GM19328 (cell line): Measurements from ENCODE around the gene ACER1.
"Not testable (repeated sequence)": the region's sequence is repeated elsewhere in the genome, so short reads cannot be mapped to it uniquely, and the experiment has no call there.

Source experiments
- ATAC-seq: cut with Tn5 transposase; IDR thresholded peaks from one replicate; pipeline ENCODE4 v1.9.1; 2021; ENCODE audit warnings: mild to moderate bottlenecking, moderate library complexity; ENCODE audit not compliant: unreplicated experiment

ACER1 gene

DNA sequence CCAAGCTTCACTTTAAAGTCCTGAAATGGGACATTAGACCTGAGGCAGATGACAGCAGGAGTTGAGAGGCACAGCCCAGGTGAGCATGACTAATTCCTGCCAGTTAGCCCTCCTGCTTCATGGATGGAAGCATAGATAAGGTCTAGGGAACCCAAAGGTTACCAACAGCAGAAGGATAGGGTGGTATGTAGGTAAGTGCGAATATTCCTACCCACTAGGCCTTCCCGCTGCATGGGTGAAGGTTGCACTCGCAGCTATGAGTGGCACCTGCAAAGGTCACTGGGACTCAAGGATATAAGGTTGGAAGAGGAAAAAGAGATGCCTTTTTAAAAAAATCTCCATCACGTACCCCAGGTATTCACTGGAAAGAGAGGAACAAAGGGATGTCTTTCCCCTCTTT, 41.4 kb downstream of the ACER1 start:
- ATAC-seq, result no peak

DNA sequence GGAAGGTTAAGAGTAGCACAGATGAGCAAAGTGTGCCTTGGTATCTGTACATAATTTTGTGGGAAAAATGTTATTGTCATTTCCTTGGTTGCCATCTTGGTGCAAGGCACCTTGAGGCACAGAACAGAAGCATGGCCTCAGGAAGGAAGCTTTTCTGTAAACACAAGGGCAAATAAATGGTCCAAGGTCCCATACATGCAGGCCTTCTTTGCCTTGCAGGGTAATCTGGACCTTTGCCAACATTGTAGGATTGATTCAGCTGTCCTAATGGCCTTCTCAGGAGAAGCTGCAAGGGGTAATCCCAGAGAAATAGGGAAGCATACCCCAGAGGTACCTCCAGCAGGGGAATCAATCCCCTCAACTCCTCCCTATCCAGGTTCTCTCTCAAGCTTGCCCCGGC, 44.7 kb downstream of the ACER1 start:
- no peak for ATAC-seq

DNA sequence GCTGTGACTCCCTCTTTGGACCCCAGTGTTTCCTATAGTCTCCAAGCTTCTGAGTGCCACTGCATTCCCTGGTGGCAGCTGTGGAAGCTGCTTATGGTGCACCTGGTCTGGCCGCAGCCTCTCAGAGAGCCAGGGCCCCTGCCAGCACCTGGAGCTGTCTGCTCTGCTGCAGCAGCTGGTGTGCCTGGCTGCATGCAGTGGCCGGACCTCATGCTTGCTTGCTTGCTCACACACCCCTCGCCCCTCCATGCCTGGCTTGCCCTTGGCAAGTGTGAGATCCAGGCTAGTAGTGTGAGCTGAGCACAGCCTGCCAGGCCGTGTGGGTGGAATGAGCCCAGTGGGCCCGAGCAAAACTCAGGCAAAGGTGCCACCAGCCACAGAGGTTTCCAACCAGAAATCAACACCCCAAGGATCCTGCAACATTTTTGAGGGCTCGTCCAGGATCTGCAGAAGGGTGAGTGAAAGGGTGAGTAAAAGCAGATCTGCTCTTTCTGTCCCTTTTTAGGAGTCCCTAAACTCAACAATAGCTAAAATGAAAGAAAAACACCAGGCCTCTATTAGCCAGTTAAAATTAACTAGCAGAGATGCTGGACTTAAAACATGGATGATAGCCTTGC, 46.0 kb downstream of the ACER1 start:
- no peak for ATAC-seq

DNA sequence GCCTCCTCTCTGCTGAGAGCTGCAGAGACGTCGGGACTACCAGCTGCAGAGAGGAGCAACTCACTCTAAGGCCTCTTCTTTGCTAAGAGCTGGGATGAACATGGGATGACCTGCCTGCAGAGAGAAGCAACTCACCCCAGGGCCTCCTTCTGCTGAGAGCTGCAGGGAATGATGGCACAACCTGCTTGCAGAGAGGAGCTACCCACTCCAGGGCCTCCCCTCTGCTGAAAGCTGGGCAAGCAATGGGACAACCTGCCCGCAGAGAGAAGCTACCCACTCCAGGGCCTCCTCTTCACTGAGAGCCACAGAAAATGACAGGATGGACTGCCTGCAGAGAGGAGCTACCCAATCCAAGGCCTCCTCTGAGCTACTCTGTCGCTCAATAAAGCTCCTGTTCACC, 46.7 kb downstream of the ACER1 start:
- ATAC-seq, result no peak

DNA sequence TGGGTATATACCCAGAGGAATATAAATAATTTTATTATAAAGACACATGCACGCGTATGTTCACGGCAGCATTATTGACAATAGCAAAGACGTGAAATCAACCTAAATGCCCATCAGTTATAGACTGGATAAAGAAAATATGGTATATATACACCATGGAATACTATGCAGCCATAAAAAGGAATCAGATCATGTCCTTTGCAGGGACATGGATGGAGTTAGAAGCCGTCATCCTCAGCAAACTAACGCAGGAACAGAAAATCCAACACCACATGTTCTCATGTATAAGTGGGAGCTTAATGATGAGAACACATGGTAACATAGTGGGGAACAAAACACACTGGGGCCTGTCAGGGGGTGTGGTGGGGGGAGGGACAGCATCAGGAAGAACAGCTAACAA, 51.0 kb downstream of the ACER1 start:
- not testable (repeated sequence) for ATAC-seq

DNA sequence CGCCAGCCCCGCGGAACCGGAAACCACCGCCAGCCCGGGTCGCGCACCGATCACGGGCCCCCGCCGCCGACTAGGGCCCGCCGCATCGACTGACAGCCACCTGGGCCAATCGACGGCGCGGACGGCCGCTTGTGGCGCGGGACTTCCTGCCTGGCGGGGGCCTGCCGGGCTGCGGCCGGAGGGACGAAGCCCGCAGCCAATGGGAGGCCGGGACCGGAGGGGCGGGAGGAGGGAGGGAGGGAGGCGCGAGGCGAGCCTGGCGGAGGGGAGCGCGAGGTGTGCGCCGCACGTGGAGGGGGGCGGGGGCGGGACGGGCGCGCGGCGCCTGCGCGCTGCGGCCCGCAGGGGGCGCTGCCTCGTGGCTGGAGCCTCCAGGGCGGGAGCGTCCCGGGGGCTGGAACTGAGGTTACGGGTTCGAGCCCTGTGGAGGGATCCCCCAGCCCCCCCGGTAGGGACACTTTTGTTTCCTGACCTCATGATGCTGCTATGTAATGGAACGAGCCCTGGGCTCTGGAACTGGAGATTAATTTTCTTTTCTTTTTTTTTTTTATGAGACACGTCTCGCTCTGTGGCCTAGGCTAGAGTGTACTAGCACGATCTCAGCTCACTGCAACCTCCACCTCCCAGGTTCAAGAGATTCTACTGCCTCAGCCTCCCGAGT, 53.4 kb downstream of the ACER1 start, which contains the start of gene MLLT1:
MLLT1 (minus strand) TSS at position 45 of the 661 bp plus-strand sequence. CDS start 191 bp downstream, outside the sequence.
- ATAC-seq, result peak; percentile 92

DNA sequence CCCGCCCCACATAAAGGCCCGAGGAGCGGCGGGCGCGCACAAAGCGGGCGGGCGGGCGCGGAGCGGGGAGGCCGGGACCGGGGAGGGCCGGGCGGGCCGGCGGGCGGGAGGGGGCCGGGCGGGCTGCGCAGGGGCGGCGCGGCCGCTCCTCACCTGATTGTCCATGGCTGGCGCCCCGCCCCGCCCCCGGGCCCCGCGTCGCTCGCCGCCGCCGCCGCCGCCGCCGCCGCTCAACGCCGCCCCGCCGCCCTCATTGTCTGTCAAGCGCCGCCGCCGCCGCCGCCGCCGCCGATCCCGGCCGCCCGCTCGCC, 53.8 kb downstream of the ACER1 start:
- ATAC-seq, result no peak

DNA sequence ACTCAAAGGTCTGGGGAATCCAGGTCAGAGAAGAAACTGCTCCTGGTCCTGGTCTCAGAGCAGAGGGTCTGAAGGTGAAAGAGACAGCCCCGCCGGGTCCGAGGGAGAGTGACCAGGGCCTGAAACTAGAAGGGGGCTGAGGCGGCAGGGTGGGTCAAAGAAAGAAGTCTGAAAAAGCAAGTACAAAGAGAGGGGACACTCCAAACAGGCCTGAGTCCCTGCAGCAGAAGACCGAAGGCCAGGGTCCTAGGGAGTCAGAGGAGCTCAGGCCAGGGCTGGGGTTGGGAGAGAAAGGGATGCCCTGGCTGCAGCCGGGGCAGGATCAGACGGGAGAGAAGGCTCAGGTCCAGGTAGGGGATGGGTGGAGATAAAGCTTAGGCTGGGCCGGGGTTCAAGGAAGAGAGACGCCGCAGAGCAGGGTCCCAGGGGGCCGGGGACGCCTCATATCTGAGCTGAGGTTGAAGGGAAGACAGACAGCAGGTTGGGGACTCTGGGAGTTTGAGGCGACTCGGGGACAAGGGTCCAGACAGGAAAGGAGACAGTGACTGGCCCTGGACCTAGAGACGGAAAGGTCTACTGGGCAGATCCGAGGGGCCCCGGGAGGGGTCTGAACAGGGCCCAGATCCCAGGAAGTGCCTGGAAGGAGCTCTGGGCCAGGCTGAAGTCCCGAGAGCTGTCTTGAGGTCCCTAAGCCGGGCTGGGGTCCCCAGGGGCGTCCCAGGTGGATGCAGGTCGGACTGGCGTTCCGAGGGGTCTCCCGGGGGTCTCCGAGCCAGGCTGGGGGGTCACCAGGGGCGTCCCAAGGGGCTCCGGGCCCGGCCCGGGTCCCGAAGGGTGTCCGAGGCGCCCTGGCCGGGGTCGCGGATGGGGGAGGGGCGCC, 54.4 kb downstream of the ACER1 start:
- ATAC-seq, result no peak

DNA sequence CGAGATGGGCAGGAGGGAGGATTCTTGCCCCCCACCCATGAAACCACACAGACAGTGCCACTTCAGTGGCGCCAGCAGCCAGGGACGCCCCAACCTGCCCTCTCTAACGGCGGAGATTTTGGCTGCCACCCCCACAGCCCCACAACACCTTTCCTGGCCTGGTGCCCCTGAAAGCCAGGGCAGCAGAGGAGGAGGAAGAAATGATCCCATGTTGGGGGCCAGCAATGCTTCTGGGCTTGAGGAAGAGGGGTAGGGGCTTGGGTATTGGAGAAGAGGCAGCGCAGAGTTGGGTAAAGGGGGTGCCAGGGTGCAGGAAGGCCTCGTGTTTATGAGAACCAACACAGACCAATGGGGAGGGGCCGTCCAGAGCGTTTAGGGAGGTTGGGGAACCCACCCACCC, 55.4 kb downstream of the ACER1 start:
- no peak for ATAC-seq

DNA sequence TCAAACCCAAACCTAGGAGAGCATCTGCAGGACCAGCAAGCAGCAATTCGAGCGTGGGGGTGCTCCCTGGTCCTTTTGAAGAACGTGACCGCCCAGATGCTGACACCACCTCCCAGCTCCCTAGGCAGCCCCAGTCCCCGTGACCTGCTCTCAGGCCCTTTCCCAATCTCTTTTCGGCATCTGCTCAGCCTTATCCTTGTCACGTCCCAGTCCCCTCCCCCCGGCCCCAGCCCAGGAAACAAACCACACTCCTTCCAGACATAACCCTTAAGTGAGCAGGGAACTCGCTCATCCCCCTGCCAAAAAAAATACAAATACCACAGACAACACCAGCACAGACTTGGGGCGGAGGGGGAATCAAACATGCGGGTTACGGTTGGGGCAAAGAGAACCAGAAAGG, 57.0 kb downstream of the ACER1 start:
- no peak for ATAC-seq

DNA sequence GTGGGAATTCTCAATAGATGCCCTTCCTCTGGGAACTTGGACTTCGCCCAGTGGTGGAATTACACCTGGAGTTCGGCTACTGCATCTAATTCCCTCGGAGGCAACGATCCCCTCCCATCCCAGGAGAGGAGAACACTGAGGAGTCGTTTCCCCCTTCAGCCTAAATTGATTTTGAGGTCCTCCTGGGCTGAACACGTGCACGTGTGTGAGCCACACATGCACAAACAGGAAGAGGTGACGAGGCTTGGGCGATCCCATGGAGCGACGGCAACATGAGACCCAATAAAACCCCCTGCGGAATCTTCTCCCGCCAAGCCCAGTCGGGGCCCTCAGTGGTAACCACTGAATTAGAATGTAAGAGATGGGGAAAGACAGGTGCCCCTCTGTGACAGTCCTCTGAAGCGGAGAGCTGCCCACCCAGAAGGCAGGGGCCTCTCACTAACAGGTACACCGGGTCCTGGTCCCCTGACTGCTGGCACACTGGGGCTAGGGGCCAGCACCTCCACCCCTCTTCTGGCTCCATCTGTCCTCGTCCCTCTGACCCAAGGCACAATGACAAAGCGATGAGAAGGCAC, 58.2 kb downstream of the ACER1 start:
- ATAC-seq, result no peak

DNA sequence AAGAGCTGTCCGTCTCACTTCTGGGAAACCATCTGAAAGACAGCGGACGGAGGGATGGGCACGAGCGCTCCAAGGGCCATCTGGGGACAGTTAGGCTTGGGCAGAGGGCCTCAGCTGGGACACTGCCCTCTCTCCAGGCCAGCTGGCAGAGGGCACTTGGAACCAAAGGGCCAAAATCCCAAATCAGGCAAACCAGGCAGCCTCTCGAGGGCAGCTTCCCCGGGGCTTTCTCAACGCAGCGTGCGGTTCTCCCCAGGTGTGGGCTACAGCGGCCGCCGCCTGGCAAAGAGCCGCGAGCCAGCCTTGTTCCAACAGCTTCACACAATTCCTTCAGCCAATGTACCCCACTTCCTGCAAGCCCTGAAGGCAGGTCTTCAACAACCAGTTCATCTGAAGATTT, 58.7 kb downstream of the ACER1 start:
- ATAC-seq, result no peak

DNA sequence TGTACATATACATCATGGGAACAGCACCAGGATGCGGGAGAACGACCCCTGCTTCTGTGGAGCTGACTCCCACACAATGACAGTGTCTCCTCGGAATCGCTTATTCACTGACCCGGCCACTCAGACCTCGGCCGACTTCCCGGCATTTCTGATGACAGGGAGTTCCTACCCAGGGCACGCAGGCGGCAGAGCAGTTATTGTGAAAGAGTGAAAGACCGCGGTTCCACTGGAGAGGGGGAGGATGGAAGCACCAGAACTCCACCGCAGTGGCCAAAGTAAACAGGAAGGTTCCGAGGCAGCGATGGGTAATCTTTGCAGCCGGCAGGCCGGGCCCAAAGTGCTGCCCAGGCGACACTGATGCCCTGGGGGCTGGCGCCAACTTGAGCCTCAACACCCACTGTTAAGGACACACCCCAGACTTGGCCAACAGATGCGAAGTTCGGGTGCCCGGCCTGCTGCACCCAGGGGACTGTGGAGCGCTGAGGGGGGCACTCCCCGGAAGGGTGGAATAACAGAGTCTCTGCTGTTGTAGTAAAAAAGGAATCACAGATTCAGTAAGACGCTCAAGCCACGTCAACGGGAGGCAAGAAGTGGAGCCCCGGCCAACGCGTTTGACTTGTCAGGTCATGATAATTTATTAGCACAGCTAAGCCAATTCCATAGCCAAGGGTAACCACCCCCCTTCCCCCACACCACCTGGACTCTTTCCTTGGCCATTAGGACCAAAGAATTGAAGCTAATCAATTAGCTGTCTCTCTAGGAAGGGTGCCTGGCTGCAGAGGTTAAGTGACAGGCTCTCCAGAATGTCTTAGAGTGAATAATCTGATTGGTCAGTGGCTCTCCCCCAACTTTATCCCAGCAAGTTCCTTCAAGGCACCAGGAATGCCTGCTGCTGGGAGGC, 59.5 kb downstream of the ACER1 start:
- ATAC-seq, result no peak

DNA sequence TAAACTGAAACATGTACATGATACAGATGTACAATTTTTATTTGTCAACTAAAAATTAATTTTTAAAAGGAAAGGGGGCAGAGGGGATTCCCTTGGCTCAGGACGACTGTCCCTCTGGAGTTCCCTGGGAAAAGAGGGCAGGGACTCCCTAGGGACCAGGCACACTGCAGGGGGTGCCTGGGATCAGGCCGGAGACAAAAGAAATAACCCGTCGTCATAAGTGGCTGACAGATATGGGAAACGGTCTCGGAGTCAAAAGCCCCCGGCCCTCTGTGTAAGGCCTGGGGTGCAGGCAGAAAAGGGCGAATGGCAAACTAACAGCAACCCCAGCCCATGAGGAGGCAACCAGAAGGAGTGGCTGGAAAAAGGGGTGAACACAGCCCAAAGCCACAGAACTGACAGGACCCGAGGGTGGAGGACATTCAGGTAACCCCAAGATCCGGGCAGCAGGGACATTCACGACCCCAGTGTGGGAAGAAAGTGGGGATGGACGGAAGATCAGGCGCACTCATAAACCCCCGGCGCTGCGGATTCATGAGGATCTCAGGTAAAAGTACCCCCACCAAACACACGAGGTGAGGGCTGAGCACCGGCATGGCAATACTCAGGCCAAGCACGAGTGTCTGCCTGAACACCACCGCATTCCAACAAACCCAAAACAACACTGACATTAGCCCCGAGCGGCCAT, 60.4 kb downstream of the ACER1 start:
- no peak for ATAC-seq

DNA sequence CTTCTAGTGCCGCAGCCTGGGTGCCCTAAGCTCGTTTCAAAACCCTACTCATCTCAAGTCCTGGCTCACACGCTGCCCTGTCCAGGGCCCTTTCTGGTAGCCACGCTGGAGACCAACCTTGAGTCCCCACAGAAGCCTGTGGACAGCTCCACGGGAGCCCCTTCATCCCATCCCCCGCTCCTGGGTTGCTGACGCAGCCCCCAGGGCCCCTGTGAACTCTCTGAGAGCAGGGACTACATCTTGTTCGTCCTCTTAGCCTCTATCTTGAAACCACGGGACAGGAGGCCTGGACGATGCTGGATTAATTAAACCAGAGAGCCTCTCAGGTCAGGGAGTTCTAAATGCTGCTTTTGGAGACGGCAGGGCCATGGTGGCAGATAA, 61.0 kb downstream of the ACER1 start:
- ATAC-seq, result no peak

DNA sequence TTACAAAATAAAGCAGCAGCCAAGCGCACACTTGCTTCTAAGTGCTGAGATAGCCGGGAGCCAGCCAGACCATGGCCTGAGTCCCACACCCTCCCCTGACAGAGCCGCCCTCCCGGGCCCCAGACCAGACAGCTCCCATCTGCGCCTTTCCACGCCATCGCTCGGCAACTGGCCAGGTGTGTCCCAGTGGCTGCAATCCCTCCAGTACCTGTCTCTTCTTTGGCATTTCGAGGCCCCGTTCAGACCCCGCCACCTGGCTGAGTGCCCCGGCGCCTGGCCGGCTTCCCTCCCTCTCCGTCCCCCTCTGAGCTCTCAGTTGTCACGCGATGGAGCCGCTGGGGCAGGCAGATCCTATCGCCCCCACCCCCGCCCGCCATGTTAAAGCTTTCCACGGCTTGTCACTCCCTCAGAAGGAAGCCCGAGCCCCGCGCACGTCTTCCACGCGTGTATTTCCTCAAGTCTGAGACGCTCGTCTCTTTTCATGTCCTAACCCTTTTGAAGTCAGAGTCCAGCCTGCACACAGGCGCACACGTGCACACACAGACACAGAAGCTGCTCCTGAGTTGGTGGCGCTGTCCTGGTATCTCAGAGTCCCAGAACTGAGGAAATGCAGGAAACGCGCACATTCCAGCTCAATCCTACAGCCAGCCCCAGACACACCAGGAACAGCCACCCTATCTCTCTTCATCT, 61.5 kb downstream of the ACER1 start:
- no peak for ATAC-seq

DNA sequence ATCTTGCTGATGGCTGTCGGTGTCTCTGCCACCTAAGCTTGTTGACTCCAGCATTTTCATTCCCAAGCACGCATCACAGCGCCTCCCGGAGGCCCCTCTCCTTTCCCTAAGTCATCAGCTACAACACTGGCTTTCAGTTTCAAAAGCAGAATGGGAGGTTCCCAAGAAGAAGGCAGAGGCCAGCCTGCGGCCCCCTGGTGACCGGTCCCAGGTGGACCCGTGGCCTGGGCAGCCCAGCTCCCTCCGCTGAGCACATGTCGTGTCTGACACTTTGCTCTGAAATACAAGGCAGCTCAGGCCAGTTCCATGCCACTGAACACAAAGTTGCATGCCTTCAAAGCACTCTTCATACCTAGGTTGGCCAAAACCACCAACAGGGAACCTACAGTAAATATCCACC, 62.2 kb downstream of the ACER1 start:
- no peak for ATAC-seq

DNA sequence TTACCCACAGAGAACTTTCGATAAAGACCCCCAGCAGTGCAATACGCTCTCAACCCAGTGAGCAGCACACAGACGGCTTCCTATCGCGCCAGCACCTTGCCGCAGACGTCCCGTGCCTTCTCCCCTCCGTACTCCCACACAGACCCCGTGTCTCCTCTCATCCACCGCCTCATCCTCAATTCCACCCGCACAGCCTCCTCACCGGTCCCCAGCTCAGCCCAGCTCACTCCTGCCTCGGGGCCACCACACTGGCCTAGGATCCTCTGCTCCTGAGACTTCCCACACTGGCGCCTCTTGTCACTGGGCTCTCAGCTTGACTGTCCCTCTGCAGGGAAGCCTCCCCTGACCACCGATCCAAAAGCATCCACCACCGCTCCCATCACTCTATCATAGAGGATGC, 62.6 kb downstream of the ACER1 start:
- ATAC-seq, result no peak

DNA sequence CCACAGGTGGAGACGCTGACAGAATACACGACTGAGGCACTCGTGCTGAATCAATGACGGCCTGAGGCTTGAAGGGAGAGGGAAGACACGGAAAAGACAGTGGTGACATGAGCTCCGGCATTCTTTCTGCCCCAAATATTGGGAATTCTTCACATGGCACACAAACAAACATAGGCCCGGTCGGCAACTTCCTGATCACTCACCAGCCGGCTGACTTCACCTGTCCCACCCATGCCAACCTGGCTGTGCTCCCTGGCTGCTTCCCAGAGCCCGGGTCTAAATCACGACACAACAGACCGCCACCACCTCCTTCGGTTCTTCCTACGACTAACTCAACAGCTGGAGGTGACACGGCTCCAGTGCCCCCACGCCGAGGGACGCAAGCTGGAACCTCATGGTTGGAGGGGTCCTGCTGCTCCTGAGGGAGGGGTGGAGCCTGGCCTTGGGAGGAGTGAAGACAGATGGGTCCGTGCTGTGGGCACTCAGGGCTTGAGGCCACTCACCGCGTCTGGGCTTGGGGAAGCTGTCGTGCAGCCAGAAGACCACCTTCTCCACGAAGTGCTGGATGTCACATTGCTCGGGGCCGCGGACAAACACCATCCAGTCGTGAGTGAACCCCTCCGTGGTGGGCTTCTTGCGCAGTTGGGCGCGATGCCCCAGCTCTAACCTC, 63.2 kb downstream of the ACER1 start:
- no peak for ATAC-seq
